GM21526 (cell line): ENCODE data around the gene MBNL1.

Experiments used
- ATAC-seq: cut with Tn5 transposase; IDR thresholded peaks from one replicate; pipeline ENCODE4 v1.9.1; 2021; ENCODE audit warnings: moderate library complexity; ENCODE audit not compliant: unreplicated experiment, low FRiP score

MBNL1 gene

DNA sequence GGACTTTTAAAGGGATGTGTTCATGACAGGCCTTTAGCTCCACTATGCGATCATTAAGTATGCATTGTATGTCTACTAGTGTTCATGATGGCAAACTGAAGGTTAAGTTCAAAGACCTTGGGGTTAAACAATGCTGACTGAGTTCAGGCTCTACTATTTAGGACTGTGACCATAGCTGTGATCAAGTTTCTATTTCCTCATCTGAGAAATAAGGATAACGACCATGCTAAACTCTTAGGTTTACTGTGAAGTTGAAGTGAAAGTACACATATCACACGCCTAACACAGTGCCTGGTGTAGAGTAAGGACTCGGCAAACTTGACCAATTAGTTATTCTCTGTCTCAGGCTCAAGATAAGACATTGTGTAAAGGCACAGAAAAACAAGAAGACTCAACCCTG is 243.2 kb downstream of the MBNL1 start:
- peak; percentile 76 for ATAC-seq

- no peak for ATAC-seq
Observed at GRCh38 chr3:152513301-152513960, 244.7 kb downstream of the MBNL1 start.
